RKO (cell line): Measurements from ENCODE around the gene POC1A.

ENCODE experiments used
- DNase-seq: peaks from one replicate; pipeline ENCODE4 v3.0.0-alpha.2; 2016; ENCODE audit warnings: low spot score

POC1A gene

GRCh38 chr3:52099001-52099401 lies 55.2 kb downstream of the POC1A start:
- no peak for DNase-seq

DNA sequence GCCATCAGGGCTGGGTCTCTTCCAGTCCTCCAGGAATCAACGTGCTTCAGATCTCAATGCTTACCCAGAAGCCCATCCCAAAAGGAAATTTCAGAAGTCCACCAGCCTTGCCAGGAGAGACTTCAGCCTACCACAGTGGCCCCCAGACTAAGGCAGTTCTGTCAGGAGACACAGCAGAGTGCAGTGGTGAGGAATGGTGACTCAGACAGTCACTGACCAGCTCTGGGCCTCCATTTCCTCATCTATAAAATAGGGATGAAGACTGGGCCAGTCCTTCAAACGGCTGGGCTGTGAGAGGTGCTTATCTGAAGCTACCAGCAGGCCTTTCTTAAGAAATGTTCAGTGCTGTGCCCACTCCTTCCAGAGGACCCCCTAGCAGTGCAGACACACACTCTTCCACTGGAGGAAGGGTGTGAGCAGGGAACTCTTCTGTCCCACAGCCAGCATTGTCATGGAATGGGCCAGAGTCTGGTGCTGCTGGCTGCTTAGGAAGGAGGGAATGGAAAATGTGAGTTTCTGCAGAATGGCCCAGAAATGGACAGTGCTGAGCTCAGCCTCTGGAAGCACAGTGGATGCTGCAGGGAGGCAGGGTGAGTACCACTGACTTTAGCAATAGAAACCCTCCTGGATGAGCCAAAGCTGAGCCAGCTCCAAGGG lies 56.2 kb downstream of the POC1A start:
- no peak for DNase-seq

DNA sequence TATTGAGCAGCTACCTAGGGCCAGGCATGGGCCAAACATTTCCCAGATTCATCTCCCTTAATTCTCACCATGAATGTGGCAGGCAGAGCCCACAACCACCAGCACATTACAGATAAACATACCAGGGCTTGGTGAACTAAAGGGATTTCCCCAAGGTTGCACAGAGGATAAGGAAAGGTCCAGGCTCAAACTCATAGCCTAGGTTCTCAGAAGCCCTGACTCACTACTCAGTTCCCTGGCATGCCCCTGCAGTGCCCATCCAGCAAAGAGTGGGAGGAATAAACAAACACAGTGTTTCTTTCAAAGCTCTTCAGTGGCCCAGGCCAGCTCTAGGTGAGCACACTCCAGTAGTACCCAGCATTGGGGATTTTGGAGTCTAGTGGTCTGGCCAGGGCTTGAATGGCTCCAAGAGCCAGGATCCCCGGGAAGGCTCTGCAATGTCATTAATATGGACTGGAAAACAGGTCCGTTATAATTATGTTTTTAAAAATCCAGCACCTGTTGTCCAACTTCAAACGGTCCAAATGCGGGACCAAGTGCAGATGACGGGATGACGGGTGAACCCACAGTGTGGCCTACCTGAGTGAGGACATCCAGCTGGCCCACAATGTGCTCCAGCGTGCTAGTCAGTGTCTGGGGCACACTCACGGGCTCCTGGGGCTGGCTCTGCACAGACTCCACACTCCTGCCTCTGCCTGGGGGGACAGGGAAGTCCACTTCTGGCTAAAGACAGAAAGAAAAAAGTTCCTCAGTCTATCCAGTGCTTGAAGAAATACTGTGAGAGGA lies 58.0 kb downstream of the POC1A start:
- no peak for DNase-seq

- DNase-seq: no peak
These were observed 59.4 kb downstream of the POC1A start for GRCh38 chr3:52094571-52095485.

DNA sequence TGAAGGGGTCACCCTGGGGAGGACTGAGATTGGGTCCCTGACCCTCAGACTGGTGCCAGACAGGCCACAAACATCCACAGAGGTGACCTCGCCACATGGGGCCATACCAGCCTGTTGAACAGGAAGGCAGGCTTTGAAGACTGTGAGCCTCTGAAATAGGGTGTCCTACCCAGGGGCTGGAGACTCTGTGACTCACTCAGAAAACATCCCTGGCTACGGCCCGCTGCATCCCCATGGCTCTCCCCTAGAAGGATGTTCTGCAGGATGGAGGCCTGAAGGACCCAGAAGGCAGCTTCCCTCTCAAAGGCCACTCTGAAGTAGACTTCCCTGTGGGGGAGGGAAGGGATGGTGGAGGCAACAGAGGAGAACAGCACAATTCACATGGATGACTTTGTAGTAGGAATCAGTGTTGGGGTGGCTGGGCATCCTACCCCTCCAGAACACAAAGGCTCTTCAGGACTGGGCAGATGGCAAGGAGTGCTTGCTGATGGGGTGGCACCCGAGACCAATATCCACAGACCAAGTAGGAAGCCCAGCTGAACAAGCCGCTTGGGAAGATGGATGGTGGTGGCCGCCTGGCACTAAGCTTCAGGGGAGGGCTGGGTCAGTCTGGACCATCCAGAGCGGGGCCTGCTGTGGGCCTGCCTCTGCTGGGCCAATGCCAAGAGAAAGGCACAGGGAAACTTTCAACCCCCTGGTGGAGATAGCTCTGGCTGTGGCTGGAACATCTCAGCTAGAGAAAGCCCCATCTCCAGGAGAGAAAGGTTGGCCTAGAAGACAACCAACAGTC lies 60.3 kb downstream of the POC1A start:
- no peak for DNase-seq

DNA sequence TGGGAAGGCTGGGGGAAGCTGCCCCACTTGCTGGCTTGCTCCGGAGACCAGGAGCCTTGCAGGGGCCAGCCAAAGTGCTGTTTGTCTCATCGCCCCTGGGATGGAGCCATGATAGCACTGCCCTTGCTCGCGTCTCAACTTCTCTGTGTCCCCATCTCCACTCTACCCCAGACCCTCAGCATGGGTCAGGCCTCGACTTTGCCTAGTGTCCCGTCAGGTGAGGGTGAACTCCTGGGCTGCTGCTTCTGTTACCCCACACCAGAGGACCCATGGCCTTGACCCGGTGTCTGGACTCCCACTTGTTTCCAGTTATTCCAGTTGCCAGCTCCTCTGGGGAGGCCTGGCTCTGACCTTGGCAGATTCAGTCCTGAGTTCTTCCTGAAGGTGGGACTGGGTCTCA lies 61.3 kb downstream of the POC1A start:
- DNase-seq: no peak

- DNase-seq: no peak
These were observed 62.0 kb downstream of the POC1A start for GRCh38 chr3:52092271-52092660.

GRCh38 chr3:52091586-52092270 lies 62.5 kb downstream of the POC1A start:
- no peak for DNase-seq

DNA sequence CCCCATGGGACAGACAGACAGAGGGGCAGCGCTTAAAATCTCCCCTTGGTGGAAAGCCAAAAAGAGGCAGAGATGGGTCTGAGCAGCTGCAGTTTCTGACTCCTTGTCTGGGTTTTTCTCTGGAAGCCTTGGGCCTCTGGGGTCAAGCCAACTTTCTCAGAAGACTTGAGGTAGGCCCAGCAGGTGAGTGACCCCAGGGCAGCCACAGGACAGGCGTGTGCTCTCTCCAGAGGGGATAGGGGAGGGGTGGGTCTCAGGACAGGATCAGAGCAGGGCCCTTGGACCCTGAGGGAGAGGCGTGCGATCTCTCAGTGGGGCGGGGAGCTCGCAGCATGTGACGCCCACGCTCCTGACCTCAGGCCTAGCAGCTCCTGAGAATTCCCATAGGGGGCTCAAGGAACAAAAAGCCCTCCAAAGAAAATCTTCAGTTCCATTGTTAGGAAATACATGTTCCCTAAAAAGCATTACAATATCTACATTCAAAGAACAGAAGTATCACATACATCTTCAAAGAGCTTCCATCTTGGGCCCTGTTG lies 63.2 kb downstream of the POC1A start:
- no peak for DNase-seq

DNA sequence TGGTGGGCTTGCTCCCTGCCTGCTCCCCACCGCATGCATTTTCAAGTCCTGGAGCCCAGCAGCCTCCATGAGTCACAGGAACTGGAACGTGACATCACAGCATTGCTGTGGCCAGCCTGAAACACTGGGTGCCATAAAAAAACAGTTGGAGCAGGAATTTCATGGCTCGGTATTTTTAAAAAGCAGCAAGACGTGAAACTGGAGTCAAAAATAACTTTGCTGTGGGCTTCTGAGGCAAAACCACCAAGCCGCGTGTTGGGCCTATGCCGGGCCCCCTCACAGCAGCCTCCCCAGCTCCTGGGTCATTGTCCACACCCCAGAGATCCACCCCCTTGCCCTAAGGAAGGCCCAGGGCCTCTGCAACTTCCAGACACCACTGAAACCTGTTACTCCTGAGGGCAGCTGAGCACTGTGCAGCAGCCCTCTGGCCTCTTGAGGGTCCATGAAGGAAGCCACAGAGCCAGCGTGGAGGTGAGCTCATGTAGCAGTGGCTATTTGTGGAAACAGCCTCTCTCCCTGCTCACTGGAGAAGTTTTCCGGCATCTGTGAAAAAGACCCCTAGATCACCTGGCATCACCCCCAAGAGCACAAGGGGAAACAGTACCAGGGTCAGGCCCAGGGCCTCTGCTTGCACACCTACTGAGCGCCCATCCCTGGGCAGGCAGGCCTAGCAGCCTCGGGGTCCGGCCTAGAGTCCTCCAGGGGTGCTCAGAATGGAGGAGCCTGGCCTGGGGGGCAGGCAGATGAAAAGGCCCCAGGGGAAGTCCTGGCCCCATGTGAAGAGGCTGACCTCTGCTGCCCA lies 63.9 kb downstream of the POC1A start:
- peak; percentile 33 for DNase-seq

DNA sequence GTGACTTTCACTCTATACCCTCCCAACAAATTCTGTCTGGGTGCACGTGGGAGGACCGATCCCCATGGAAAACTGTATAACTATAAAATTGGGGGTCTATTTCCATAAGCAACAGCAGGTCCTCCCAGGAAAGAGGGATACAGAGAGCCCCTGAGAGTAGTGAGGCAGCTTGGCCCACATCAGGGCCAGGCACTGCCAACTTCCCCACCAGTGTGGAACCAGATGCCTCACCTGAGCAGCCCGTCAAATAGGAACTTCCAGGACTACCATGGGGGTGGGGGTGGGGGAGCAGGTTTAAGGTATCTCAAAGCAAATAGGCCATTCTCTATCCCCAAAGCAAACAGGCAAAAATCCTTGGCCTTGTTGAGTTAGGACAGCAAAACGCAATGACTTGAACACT lies 64.5 kb downstream of the POC1A start:
- no peak for DNase-seq

GRCh38 chr3:52088445-52089367 lies 65.5 kb downstream of the POC1A start:
- no peak for DNase-seq

DNA sequence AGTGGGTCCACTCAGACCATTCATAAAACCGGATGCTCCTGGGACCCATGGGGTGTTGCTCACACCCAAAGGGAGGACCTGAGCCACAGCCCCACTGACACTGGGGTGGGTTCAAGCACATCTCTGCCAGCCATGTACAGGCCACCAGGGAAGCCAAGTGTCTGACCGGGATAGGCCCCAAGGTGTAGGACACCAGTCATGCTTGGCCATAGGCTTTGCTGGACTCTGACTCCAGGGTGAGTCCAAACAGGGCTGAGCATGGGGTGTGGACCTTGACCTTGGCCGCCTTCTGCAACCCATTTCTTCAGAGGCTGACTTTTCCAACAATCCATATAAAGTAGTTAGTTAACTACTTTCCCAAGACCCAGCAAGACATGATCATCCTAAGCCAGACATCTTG lies 66.5 kb downstream of the POC1A start:
- no peak for DNase-seq

GRCh38 chr3:52086976-52087663 lies 67.1 kb downstream of the POC1A start:
- no peak for DNase-seq

GRCh38 chr3:52086461-52086860 lies 67.8 kb downstream of the POC1A start:
- DNase-seq: no peak

- DNase-seq: no peak
These were observed 68.4 kb downstream of the POC1A start for GRCh38 chr3:52085681-52086282.

- no peak for DNase-seq
These were observed 69.1 kb downstream of the POC1A start for GRCh38 chr3:52084954-52085680.
